DMS 273 treated with DMSO at 0.1 percent for 48 hours (cell line): ENCODE results near the gene NDUFAB1.
A peak's percentile ranks its signal among the peaks of the same experiment; 100 is the strongest.
"Not testable (repeated sequence)": the region's sequence is repeated elsewhere in the genome, so short reads cannot be mapped to it uniquely, and the experiment has no call there.

Source experiments
- DNase-seq: peaks from one replicate; lab custom pipeline; 2025; lab: John Stamatoyannopoulos, UW

NDUFAB1 gene

DNA sequence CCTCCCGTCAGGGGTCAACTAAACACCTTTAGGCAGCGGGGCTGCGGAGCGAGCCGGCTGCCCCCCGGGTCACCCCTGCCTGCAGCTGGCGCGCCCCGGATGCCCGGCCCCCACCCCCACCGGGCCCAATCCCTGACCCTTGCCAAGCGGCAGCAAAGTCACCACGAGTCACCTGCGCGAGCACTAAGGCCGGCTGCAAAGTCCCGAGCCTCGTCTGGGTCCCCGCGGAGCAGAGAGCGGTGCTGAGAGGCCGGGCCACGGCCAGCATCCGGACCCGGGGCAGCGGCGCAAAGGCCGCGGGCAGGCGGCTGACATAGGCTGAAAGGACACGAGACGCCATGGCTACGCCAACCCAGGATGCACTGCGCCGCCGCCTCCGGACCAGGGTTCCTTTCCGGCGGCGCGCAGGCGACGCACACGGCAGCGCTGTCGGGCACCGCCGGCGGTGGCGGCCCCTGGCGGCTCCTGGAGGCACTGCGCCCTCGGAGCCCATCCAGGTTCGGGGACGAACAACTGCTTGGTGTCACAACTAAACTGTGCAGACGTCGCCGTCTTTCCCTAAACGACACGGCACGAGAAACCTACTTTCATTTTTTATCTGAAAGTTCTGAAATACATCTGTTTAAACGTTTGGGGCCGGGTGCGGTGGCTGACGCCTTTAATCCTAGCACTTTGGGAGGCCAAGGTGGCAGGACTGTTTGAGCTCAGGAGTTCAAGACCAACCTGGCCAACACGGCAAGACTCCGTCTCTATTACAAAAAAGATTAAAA lies at the start of gene NDUFAB1:
NDUFAB1 (minus strand) TSS at position 366 of the 770 bp plus-strand sequence; CDS start at position 340, 26 bp downstream.
- DNase-seq: peak; percentile 42

- DNase-seq: no peak
These were observed 46.2 kb upstream of the NDUFAB1 start for GRCh38 chr16:23642246-23642774.

DNA sequence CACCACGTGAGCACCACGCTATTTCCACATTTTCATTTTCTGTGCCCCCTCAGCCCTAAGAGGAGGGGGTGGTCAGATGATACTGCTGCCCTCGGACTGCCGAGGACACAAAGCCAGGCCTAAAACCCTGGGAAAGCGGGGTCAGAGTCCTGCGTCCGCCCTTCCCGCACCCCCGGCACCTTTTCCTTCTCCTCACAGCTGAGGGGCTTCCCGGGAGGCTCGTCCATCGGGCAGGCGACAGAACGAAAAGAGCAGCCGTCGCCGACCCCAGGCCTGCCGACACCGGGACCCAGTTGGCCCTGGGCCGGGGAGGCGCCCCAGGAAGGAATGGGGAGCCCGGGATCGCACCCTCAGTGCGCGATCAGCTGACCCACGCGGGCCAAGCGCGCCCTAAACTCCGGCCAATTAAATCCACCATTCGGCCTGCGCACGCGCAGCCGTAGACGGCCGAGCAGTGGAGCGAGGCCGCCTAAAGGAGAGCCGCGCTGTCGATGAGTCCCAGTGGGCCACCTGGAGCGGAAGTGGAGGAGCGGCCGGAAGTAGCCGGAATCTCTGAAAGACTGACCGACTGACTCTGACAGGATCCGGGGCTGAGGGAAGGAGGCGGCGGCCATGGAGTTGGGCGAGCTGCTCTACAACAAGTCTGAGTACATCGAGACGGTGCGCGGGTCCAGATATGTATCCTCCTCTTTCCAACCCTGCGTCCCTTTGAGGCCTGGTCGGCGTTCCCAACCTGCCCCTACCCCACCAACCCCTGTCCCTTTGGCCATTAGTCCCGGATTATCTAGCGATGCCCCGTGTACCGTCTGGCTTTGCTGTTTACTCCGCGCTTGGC lies 45.0 kb upstream of the NDUFAB1 start, which contains the start of the genes DCTN5 and PALB2:
DCTN5 (plus strand) TSS at position 536 of the 835 bp plus-strand sequence; CDS start at position 613, 77 bp downstream.
PALB2 (minus strand) TSS at position 380 of the 835 bp plus-strand sequence; CDS start at position 227, 153 bp downstream.
- DNase-seq: peak; percentile 88

DNA sequence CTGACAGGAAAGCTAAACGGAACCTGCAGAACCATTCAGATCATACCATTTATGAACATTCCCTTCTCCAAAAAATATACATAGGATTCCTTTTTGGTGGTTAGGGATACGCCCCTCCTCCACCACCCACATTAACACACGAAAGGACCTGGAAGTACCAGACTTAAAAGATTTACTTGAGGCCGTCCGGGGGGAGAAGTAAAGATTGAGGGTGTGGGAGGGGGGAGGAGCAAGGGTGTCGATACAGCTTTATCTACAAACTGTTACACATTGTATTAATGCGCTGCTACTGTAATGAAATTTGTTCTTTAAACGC lies 44.5 kb upstream of the NDUFAB1 start:
- no peak for DNase-seq

DNA sequence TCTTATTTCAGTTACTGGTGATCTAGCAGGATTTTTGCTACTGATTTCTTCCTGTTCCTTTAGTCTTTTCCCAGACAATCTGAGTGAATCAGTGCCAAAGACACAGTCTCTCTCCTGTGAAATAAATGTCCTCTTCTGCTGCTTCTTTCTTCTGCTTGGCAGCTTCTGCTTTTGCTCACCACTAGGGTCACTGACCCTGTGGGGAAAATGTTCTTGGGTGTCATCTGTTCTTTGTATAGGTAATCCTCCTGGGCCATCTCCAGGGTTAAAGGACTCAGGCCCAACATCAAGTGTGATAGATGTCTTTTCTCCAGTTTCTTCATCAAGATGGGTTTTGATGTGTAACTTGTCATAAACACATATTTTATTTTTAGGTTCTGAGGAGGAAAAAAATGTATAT lies 39.8 kb upstream of the NDUFAB1 start:
- no peak for DNase-seq

- DNase-seq: no peak
These were observed 38.4 kb upstream of the NDUFAB1 start for GRCh38 chr16:23634461-23635036.

DNA sequence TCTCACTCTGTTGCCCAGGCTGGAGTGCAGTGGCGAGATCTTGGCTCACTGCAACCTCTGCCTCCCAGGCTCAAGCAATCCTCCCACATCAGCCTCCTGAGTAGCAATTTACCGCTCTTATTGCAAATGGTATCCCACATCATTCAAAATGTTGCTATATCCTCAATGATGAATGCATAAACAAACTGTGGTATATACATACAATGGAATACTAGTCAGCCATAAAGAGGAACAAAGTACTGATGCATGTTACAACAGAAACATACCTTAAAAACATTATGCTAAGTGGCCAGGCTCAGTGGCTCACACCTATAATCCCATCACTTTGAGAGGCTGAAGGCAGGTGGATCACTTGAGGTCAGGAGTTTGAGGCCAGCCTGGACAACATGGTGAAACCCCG lies 35.8 kb upstream of the NDUFAB1 start:
- DNase-seq: not testable (repeated sequence)

DNA sequence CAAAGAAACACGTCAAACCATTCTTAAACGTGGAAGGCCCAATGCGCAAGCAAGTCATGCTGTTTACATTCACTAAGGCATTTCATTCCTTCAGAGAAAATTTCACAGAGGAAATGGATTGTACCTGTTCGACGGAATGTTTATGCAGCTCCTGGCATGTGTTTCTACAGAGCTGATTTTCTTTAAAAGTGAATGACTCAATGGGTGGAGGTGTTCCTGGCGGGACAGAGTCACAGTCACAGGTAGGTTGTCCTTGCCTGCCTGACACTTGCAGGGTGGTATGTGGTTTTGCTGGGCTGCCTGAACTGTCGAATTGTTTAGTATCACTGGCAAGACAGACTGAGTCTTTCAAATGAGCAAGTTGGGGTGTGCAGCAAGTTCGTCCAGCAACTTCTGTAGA lies 33.4 kb upstream of the NDUFAB1 start:
- DNase-seq: no peak

DNA sequence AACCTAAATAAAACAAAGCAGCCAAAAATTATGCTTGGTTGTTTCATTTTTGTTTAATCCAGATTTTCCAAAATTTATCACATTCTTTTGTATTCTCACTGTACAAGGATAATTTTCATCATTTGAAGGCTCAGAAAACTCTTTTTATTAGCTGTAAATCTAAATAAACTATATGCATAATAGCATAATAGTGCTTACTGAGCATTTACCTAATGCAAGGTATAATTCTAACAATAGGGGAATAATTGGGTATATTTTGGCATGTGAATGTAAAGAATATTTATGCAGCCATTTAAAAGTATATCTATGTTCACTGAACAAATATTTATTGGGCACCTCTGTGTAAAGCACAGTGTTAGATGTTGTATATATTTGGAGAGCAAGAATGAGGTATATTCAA lies 28.0 kb upstream of the NDUFAB1 start:
- DNase-seq: no peak

- no peak for DNase-seq
These were observed 19.7 kb upstream of the NDUFAB1 start for GRCh38 chr16:23615805-23616204.

DNA sequence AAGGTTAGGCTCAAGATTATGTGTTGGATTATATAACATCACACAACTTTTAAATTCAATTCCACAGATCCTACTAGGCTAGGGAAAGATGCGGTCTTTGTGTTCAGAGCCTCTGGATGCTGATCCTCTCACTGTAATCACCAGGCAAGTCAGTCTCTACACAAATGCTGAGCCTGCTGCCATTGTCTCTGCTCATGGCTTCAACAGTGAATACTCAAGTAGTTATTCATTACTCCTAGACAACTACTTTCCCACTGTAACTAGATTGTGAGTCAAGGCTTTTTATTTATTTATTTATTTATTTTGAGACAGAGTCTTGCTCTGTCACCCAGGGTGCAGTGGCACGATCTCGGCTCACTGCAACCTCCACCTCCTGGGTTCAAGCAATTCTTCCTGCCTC lies 15.8 kb upstream of the NDUFAB1 start:
- no peak for DNase-seq

GRCh38 chr16:23610905-23611304 lies 14.8 kb upstream of the NDUFAB1 start:
- not testable (repeated sequence) for DNase-seq

GRCh38 chr16:23609929-23610328 lies 13.8 kb upstream of the NDUFAB1 start:
- no peak for DNase-seq

- no peak for DNase-seq
These were observed 12.1 kb upstream of the NDUFAB1 start for GRCh38 chr16:23608194-23608593.

- DNase-seq: no peak
These were observed 11.6 kb upstream of the NDUFAB1 start for GRCh38 chr16:23607726-23608125.

GRCh38 chr16:23597003-23597756 lies 1.1 kb upstream of the NDUFAB1 start:
- DNase-seq: peak; percentile 8

DNA sequence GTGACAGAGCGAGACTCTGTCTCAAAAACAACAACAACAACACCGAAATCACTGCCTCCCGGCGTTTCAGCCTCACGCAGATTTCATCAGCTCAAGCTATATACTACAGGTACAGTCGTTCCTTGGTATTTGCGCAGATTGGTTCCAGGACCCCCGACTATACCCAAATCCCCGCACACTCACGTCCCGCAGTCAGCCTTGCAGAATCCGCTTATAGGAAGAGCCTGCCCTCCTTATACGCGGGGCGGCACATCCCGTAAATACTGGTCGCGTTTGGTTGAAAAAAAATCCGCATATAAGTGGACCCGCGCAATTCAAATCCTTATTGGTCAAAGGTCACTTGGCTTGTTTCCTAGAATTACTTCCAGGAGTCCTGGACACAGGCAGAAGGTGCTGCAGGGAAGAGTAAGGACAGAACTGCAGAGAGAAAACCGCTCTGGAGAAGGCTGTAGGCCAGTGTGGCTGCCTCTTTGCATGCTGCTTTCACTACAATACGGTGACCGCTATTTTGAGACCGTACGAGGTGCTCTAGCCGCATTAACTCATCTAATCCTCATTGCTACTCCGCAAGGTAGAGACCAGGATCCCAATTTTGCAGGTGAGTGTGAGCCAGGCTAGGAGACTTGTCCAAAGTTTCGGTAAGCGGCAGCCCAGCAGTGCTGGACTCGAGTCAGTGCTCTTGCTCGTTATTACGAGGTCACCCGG lies 718 bp downstream of the NDUFAB1 start:
- DNase-seq: no peak

GRCh38 chr16:23594186-23594585 lies 1.9 kb downstream of the NDUFAB1 start:
- no peak for DNase-seq

GRCh38 chr16:23590181-23590580 lies 5.9 kb downstream of the NDUFAB1 start:
- DNase-seq: no peak

- DNase-seq: no peak
These were observed 8.4 kb downstream of the NDUFAB1 start for GRCh38 chr16:23587726-23588125.
